H9 (cell line): Measurements from ENCODE around the gene SMURF1. TPM values are rescaled to one million over a fixed set of nuclear protein-coding genes. Genes with fewer than 3 reads are reported as not detected.

Experiments
- DNase-seq: peaks from one replicate; pipeline ENCODE4 v3.0.0-alpha.2; 2017
- H2AFZ ChIP-seq: one replicate; pipeline ENCODE4 v1.6.1; 2013; ENCODE audit warnings: mild to moderate bottlenecking, low read length, control low read depth, moderate library complexity
- H2AK5ac ChIP-seq: 2 replicates; pipeline ENCODE4 v1.6.1; 2013; ENCODE audit warnings: low read length, control low read depth, mixed read lengths; ENCODE audit not compliant: insufficient read length
- H2BK120ac ChIP-seq: one replicate; pipeline ENCODE4 v1.6.1; 2013; ENCODE audit warnings: low read depth, mild to moderate bottlenecking, low read length, control low read depth, inconsistent platforms; ENCODE audit not compliant: poor library complexity, severe bottlenecking
- H2BK12ac ChIP-seq: 2 replicates; pipeline ENCODE4 v1.6.1; 2013; ENCODE audit warnings: low read length, control low read depth, mixed read lengths, low read depth; ENCODE audit not compliant: insufficient read length
- H2BK15ac ChIP-seq: 2 replicates; pipeline ENCODE4 v1.6.1; 2013; ENCODE audit warnings: low read depth, low read length, control low read depth
- H2BK20ac ChIP-seq: one replicate; pipeline ENCODE4 v1.6.1; 2013; ENCODE audit warnings: low read depth, mild to moderate bottlenecking, low read length, control low read depth, inconsistent platforms; ENCODE audit not compliant: poor library complexity, severe bottlenecking
- H2BK5ac ChIP-seq: 2 replicates; pipeline ENCODE4 v1.6.1; 2013; ENCODE audit warnings: low read length, control low read depth, mixed read lengths; ENCODE audit not compliant: insufficient read length
- H3K14ac ChIP-seq: 2 replicates; pipeline ENCODE4 v1.6.1; 2013; ENCODE audit warnings: low read length, control low read depth; ENCODE audit not compliant: insufficient read depth
- H3K18ac ChIP-seq: 2 replicates; pipeline ENCODE4 v1.6.1; 2013; ENCODE audit warnings: low read depth, mild to moderate bottlenecking, mixed read lengths, low read length, control low read depth; ENCODE audit not compliant: insufficient read length
- H3K23ac ChIP-seq: 2 replicates; pipeline ENCODE4 v1.6.1; 2013; ENCODE audit warnings: low read length, control low read depth, mixed read lengths, low read depth; ENCODE audit not compliant: insufficient read length
- H3K23me2 ChIP-seq: 2 replicates; pipeline ENCODE4 v1.6.1; 2013; ENCODE audit warnings: low read depth, mild to moderate bottlenecking, mixed read lengths, low read length, control low read depth; ENCODE audit not compliant: insufficient read length, poor library complexity, severe bottlenecking
- H3K27ac ChIP-seq: 2 replicates; pipeline ENCODE4 v1.5.1; 2013; ENCODE audit warnings: low read length, control low read depth, mixed read lengths, low read depth; ENCODE audit not compliant: insufficient read length
- H3K27me3 ChIP-seq: 2 replicates; pipeline ENCODE4 v1.6.1; 2013; ENCODE audit warnings: low read length, control low read depth, inconsistent platforms; ENCODE audit not compliant: insufficient read depth
- H3K4ac ChIP-seq: 2 replicates; pipeline ENCODE4 v1.6.1; 2013; ENCODE audit warnings: low read depth, mild to moderate bottlenecking, control low read depth, inconsistent platforms, low read length, moderate library complexity
- H3K4me1 ChIP-seq: 2 replicates; pipeline ENCODE4 v1.6.1; 2013; ENCODE audit warnings: low read length, control low read depth, inconsistent platforms; ENCODE audit not compliant: insufficient read depth
- H3K4me2 ChIP-seq: 2 replicates; pipeline ENCODE4 v1.6.1; 2013; ENCODE audit warnings: low read length, control low read depth, mixed read lengths; ENCODE audit not compliant: insufficient read length, insufficient read depth
- H3K56ac ChIP-seq: 2 replicates; pipeline ENCODE4 v1.6.1; 2013; ENCODE audit warnings: low read depth, mild to moderate bottlenecking, mixed read lengths, low read length, control low read depth; ENCODE audit not compliant: insufficient read length
- H3K79me1 ChIP-seq: 2 replicates; pipeline ENCODE4 v1.6.1; 2013; ENCODE audit warnings: low read depth, mild to moderate bottlenecking, moderate library complexity, low read length, control low read depth, inconsistent platforms; ENCODE audit not compliant: insufficient read depth, poor library complexity, severe bottlenecking
- H3K79me2 ChIP-seq: 2 replicates; pipeline ENCODE4 v1.6.1; 2013; ENCODE audit warnings: low read length, control low read depth, inconsistent platforms; ENCODE audit not compliant: insufficient read depth
- H3K9ac ChIP-seq: 2 replicates; pipeline ENCODE4 v1.6.1; 2013; ENCODE audit warnings: low read length, control low read depth, mixed read lengths; ENCODE audit not compliant: insufficient read length; ENCODE audit errors: extremely low read depth
- H3K9me3 ChIP-seq: one replicate; pipeline ENCODE4 v1.6.1; 2013; ENCODE audit warnings: low read depth, low read length, inconsistent platforms; ENCODE audit not compliant: control insufficient read depth
- H3T11ph ChIP-seq: one replicate; pipeline ENCODE4 v1.6.1; 2013; ENCODE audit warnings: mild to moderate bottlenecking, low read length, control low read depth, inconsistent platforms
- H4K20me1 ChIP-seq: one replicate; pipeline ENCODE4 v1.6.1; 2013; ENCODE audit not compliant: control insufficient read depth, insufficient read length, insufficient read depth
- H4K5ac ChIP-seq: 2 replicates; pipeline ENCODE4 v1.6.1; 2013; ENCODE audit warnings: low read depth, mild to moderate bottlenecking, mixed read lengths, low read length, control low read depth; ENCODE audit not compliant: insufficient read length
- H4K8ac ChIP-seq: replicated peaks from 2 replicates; pipeline ENCODE4 v1.6.1; 2013; ENCODE audit warnings: low read length, control low read depth, mixed read lengths, low read depth; ENCODE audit not compliant: insufficient read length
- H4K91ac ChIP-seq: 2 replicates; pipeline ENCODE4 v1.6.1; 2013; ENCODE audit warnings: low read depth, mild to moderate bottlenecking, moderate library complexity, mixed read lengths, low read length, control low read depth; ENCODE audit not compliant: insufficient read length
- H3K27ac Mint-ChIP-seq, 3 experiments: 2 replicates in 2 of 3; 3 replicates in 1 of 3; pipeline ENCODE4 v1.8.0; 2020 to 2021; ENCODE audit warnings: mixed read lengths in 3 of 3, mild to moderate bottlenecking in 1 of 3, moderate library complexity in 1 of 3
- H3K27me3 Mint-ChIP-seq: 2 replicates; pipeline ENCODE4 v1.8.0; 2021; ENCODE audit warnings: low read depth, mild to moderate bottlenecking, moderate library complexity, mixed read lengths
- H3K36me3 Mint-ChIP-seq, 3 experiments: 2 replicates in 2 of 3; 3 replicates in 1 of 3; pipeline ENCODE4 v1.8.0; 2020 to 2021; ENCODE audit warnings: low read depth in 3 of 3, mixed read lengths in 3 of 3; ENCODE audit not compliant: insufficient read depth in 1 of 3
- H3K4me1 Mint-ChIP-seq, 2 experiments: 2 replicates each; pipeline ENCODE4 v1.8.0; 2020; ENCODE audit warnings: mixed read lengths in 2 of 2
- H3K4me3 Mint-ChIP-seq, 2 experiments: 2 replicates in 1 of 2; 3 replicates in 1 of 2; pipeline ENCODE4 v1.8.0; 2020 to 2021; ENCODE audit warnings: mild to moderate bottlenecking in 2 of 2, mixed read lengths in 2 of 2, moderate library complexity in 1 of 2
- H3K9me3 Mint-ChIP-seq, 2 experiments: 2 replicates in 1 of 2; 3 replicates in 1 of 2; pipeline ENCODE4 v1.8.0; 2020; ENCODE audit warnings: mild to moderate bottlenecking in 2 of 2, mixed read lengths in 2 of 2, moderate library complexity in 1 of 2
- WGBS: extraction: QIAGEN DNeasy Blood & Tissue Kit; methylation state at CpG from one replicate; pipeline ENCODE4 v1.1.7; 2013; ENCODE audit warnings: missing lambda C conversion rate, low lambda C conversion rate, mixed read lengths; ENCODE audit not compliant: insufficient read length; ENCODE audit errors: extremely low coverage; 5-methylcytosine and 5-hydroxymethylcytosine counted together
- total RNA-seq: library from RNA; stranded (reverse); gene quantifications from 2 replicates; pipeline ENCODE4 v1.2.1, GENCODE V29; 2021
- TF ChIP-seq, protein P1 (sequence below): fragments of 200-600 bp; sonication (generic); conservative IDR thresholded peaks from 3 replicates; pipeline ENCODE4 v1.8.0; 2021; ENCODE audit warnings: antibody characterized with exemption, mild to moderate bottlenecking

Gene SMURF1
- total RNA-seq, 1 experiment from 2014 or later: 29.4 TPM

GRCh38 chr7:98994046-98994944 lies 149.6 kb downstream of the SMURF1 start:
- no peak overlapping the region for H4K91ac ChIP-seq
- H3K23me2 ChIP-seq: no peaks in the 10 kb centered on the region
- H2BK12ac ChIP-seq: no peak overlapping the region
- no peaks in the 10 kb centered on the region for H3K27me3 ChIP-seq
- H3K14ac ChIP-seq: no peak overlapping the region; the same call in 1 of the 2 replicates
- no peak overlapping the region for H3K27ac ChIP-seq
- no peaks in the 10 kb centered on the region for H3K79me2 ChIP-seq
- no peaks in the 10 kb centered on the region for H3K79me1 ChIP-seq
- TF ChIP-seq, protein P1, sequence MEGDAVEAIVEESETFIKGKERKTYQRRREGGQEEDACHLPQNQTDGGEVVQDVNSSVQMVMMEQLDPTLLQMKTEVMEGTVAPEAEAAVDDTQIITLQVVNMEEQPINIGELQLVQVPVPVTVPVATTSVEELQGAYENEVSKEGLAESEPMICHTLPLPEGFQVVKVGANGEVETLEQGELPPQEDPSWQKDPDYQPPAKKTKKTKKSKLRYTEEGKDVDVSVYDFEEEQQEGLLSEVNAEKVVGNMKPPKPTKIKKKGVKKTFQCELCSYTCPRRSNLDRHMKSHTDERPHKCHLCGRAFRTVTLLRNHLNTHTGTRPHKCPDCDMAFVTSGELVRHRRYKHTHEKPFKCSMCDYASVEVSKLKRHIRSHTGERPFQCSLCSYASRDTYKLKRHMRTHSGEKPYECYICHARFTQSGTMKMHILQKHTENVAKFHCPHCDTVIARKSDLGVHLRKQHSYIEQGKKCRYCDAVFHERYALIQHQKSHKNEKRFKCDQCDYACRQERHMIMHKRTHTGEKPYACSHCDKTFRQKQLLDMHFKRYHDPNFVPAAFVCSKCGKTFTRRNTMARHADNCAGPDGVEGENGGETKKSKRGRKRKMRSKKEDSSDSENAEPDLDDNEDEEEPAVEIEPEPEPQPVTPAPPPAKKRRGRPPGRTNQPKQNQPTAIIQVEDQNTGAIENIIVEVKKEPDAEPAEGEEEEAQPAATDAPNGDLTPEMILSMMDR: no peak
- H3K4me1 Mint-ChIP-seq: no peaks in the 10 kb centered on the region
- no peaks in the 10 kb centered on the region for H3K4me1 ChIP-seq
- H3K9ac ChIP-seq: no peak overlapping the region
- H3K9me3 ChIP-seq: no peaks in the 10 kb centered on the region
- H2BK15ac ChIP-seq: no peak overlapping the region
- H3K27ac Mint-ChIP-seq: no peak overlapping the region
- no peak for DNase-seq
- no peak overlapping the region for H3K4me2 ChIP-seq
- no peak overlapping the region for H3K4me3 Mint-ChIP-seq
- H2BK5ac ChIP-seq: no peak overlapping the region
- no peaks in the 10 kb centered on the region; the same call in 1 of the 2 replicates for H3K27me3 Mint-ChIP-seq
- no peak overlapping the region for H3T11ph ChIP-seq
- H2BK20ac ChIP-seq: no peak overlapping the region
- no peak overlapping the region for H3K23ac ChIP-seq
- no CpG with 5 or more reads among the region's 34 CpGs for WGBS
- H2AFZ ChIP-seq: no peak overlapping the region
- H3K56ac ChIP-seq: no peak overlapping the region
- H4K20me1 ChIP-seq: no peaks in the 10 kb centered on the region
- no peak overlapping the region for H3K4ac ChIP-seq
- no peak overlapping the region for H2BK120ac ChIP-seq
- no peaks in the 10 kb centered on the region for H3K9me3 Mint-ChIP-seq
- H4K5ac ChIP-seq: no peak overlapping the region
- H3K18ac ChIP-seq: no peak overlapping the region
- H2AK5ac ChIP-seq: no peak overlapping the region
- peaks cover 30 to 83% (median 68%) of the 10 kb centered on the region in 3 experiments for H3K36me3 Mint-ChIP-seq
- no peak overlapping the region for H4K8ac ChIP-seq
